WTC11 (cell line): ENCODE results near the gene KRT20. TPM values are rescaled to one million over a fixed set of nuclear protein-coding genes. Genes with fewer than 3 reads are reported as not detected.
A peak's percentile ranks its signal among the peaks of the same experiment; 100 is the strongest.

Experiments
- ATAC-seq: fragments of 200-7000 bp; cut with Tn5 transposase; 2 replicates; pipeline ENCODE4 v1.10.0; 2021; ENCODE audit warnings: mild to moderate bottlenecking, moderate library complexity
- CTCF ChIA-PET: fragments of 300-600 bp; sonication (Branson Sonifier 250); formaldehyde crosslinking; loops from one replicate; lab custom pipeline; 2021; ENCODE audit warnings: antibody characterized with exemption; lab: Charles Lee
- POLR2A ChIA-PET: fragments of 350-600 bp; sonication (Branson Sonifier 250); formaldehyde crosslinking; loops from one replicate; lab custom pipeline; 2021; ENCODE audit warnings: antibody characterized with exemption; lab: Charles Lee
- DNase-seq: peaks from one replicate; pipeline ENCODE4 v3.0.0; 2021; ENCODE audit warnings: low spot score
- H3K27ac Mint-ChIP-seq: 2 replicates; pipeline ENCODE4 v1.8.0; 2021; ENCODE audit warnings: mixed read lengths
- H3K27me3 Mint-ChIP-seq: 2 replicates; pipeline ENCODE4 v1.8.0; 2021; ENCODE audit warnings: low read depth, mild to moderate bottlenecking, moderate library complexity, mixed read lengths
- H3K36me3 Mint-ChIP-seq: 2 replicates; pipeline ENCODE4 v1.8.0; 2021; ENCODE audit warnings: mixed read lengths
- H3K4me1 Mint-ChIP-seq: 2 replicates; pipeline ENCODE4 v1.8.0; 2022; ENCODE audit warnings: mixed read lengths
- H3K4me3 Mint-ChIP-seq: 2 replicates; pipeline ENCODE4 v1.8.0; 2021; ENCODE audit warnings: mild to moderate bottlenecking, moderate library complexity, mixed read lengths
- H3K9me3 Mint-ChIP-seq: 2 replicates; pipeline ENCODE4 v1.8.0; 2021; ENCODE audit warnings: mixed read lengths
- CREB1 ChIP-seq: sonication (generic); formaldehyde crosslinking; IDR thresholded peaks from 2 replicates; pipeline ENCODE4 v1.8.0; 2023; ENCODE audit warnings: mild to moderate bottlenecking, missing genetic modification reagents
- CTCF ChIP-seq: fragments of 200-600 bp; IDR thresholded peaks from 2 replicates; pipeline ENCODE4 v1.8.0; 2022; ENCODE audit warnings: antibody characterized with exemption
- GABPB1 ChIP-seq: sonication (generic); formaldehyde crosslinking; IDR thresholded peaks from 2 replicates; pipeline ENCODE4 v1.8.1; 2023; ENCODE audit warnings: mild to moderate bottlenecking, missing genetic modification reagents
- JAZF1 ChIP-seq: fragments of 250-450 bp; sonication (Bioruptor Pico); IDR thresholded peaks from 2 replicates; pipeline ENCODE4 v1.9.0; 2021; ENCODE audit warnings: moderate library complexity, mild to moderate bottlenecking, inconsistent platforms
- MAX ChIP-seq: sonication (generic); formaldehyde crosslinking; IDR thresholded peaks from 2 replicates; pipeline ENCODE4 v1.8.0; 2022; ENCODE audit warnings: mild to moderate bottlenecking, missing genetic modification reagents
- NR3C1 ChIP-seq: sonication (generic); formaldehyde crosslinking; conservative IDR thresholded peaks from 2 replicates; pipeline ENCODE4 v1.8.1; 2023; ENCODE audit warnings: low read depth, mild to moderate bottlenecking, missing genetic modification reagents
- OVOL2 ChIP-seq: fragments of 250-450 bp; sonication (Bioruptor Pico); IDR thresholded peaks from 2 replicates; pipeline ENCODE4 v1.9.0; 2021; ENCODE audit warnings: mild to moderate bottlenecking, borderline replicate concordance
- RORB ChIP-seq: fragments of 250-450 bp; sonication (Bioruptor Pico); IDR thresholded peaks from 2 replicates; pipeline ENCODE4 v1.9.0; 2021; ENCODE audit warnings: mild to moderate bottlenecking
- TEAD4 ChIP-seq: sonication (generic); formaldehyde crosslinking; IDR thresholded peaks from 2 replicates; pipeline ENCODE4 v1.8.0; 2022; ENCODE audit warnings: mild to moderate bottlenecking, missing genetic modification reagents
- USF2 ChIP-seq: sonication (generic); formaldehyde crosslinking; IDR thresholded peaks from 2 replicates; pipeline ENCODE4 v1.8.1; 2023; ENCODE audit warnings: mild to moderate bottlenecking, missing genetic modification reagents, moderate library complexity
- ZMAT4 ChIP-seq: fragments of 250-450 bp; sonication (Bioruptor Pico); IDR thresholded peaks from 2 replicates; pipeline ENCODE4 v1.9.0; 2021; ENCODE audit warnings: mild to moderate bottlenecking
- ZNF121 ChIP-seq: sonication (generic); formaldehyde crosslinking; IDR thresholded peaks from 2 replicates; pipeline ENCODE4 v1.8.0; 2023; ENCODE audit warnings: missing genetic modification reagents
- ZNF425 ChIP-seq: fragments of 250-450 bp; sonication (Bioruptor Pico); conservative IDR thresholded peaks from 2 replicates; pipeline ENCODE4 v1.9.0; 2021; ENCODE audit warnings: mild to moderate bottlenecking
- total RNA-seq: library from RNA; stranded (reverse); gene quantifications from 3 replicates; pipeline ENCODE4 v1.2.3, GENCODE V29; 2021
- TF ChIP-seq, protein P1 (sequence below): sonication (generic); formaldehyde crosslinking; IDR thresholded peaks from 2 replicates; pipeline ENCODE4 v1.8.1; 2022; ENCODE audit warnings: mild to moderate bottlenecking, moderate library complexity, missing genetic modification reagents
- TF ChIP-seq, protein P2 (sequence below): sonication (generic); formaldehyde crosslinking; IDR thresholded peaks from 2 replicates; pipeline ENCODE4 v1.8.0; 2022; ENCODE audit warnings: mild to moderate bottlenecking, missing genetic modification reagents
- TF ChIP-seq, protein P3 (sequence below): sonication (generic); formaldehyde crosslinking; IDR thresholded peaks from 2 replicates; pipeline ENCODE4 v1.8.1; 2023; ENCODE audit warnings: mild to moderate bottlenecking, missing genetic modification reagents, borderline replicate concordance

The KRT20 gene
- total RNA-seq, 1 experiment from 2014 or later: 0.42 TPM

GRCh38 chr17:40902498-40902897 lies 17.5 kb upstream of the KRT20 start:
- Mint-ChIP-seq H3K36me3 (no peaks in the 10 kb centered on the region), H3K4me1 (peaks cover 12% of the 10 kb centered on the region), H3K27ac (no peak overlapping the region)
- no peak for DNase-seq
- no peak for TF ChIP-seq ZMAT4 (CRISPR knock-in tag)
- no peak for TF ChIP-seq ZNF121 (CRISPR knock-in tag)
- no peak for TF ChIP-seq OVOL2 (CRISPR knock-in tag)
- TF ChIP-seq, protein P1, sequence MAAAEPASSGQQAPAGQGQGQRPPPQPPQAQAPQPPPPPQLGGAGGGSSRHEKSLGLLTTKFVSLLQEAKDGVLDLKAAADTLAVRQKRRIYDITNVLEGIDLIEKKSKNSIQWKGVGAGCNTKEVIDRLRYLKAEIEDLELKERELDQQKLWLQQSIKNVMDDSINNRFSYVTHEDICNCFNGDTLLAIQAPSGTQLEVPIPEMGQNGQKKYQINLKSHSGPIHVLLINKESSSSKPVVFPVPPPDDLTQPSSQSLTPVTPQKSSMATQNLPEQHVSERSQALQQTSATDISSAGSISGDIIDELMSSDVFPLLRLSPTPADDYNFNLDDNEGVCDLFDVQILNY: no peak
- TF ChIP-seq TEAD4 (CRISPR knock-in tag): no peak
- TF ChIP-seq, all 79 proteins: peak for 0
- POLR2A ChIA-PET: no interaction called here
- no peak overlapping the region for H3K4me3 Mint-ChIP-seq
- CTCF ChIA-PET: interaction anchor here (1.0 to 1.2 kb wide), 2 partner anchors 39 to 287 kb away, joined by 3 read pairs; no protein-coding TSS in a partner anchor
- H3K27me3 Mint-ChIP-seq: no peaks in the 10 kb centered on the region
- no peak for ATAC-seq
- H3K9me3 Mint-ChIP-seq: no peaks in the 10 kb centered on the region

- no peaks in the 10 kb centered on the region for H3K27me3 Mint-ChIP-seq
- TF ChIP-seq MAX (no peak), GABPB1 (peak; percentile 79), CREB1 (no peak), CTCF (no peak)
- TF ChIP-seq, protein P2, sequence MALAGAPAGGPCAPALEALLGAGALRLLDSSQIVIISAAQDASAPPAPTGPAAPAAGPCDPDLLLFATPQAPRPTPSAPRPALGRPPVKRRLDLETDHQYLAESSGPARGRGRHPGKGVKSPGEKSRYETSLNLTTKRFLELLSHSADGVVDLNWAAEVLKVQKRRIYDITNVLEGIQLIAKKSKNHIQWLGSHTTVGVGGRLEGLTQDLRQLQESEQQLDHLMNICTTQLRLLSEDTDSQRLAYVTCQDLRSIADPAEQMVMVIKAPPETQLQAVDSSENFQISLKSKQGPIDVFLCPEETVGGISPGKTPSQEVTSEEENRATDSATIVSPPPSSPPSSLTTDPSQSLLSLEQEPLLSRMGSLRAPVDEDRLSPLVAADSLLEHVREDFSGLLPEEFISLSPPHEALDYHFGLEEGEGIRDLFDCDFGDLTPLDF (CRISPR knock-in tag): no peak
- TF ChIP-seq, protein P3, sequence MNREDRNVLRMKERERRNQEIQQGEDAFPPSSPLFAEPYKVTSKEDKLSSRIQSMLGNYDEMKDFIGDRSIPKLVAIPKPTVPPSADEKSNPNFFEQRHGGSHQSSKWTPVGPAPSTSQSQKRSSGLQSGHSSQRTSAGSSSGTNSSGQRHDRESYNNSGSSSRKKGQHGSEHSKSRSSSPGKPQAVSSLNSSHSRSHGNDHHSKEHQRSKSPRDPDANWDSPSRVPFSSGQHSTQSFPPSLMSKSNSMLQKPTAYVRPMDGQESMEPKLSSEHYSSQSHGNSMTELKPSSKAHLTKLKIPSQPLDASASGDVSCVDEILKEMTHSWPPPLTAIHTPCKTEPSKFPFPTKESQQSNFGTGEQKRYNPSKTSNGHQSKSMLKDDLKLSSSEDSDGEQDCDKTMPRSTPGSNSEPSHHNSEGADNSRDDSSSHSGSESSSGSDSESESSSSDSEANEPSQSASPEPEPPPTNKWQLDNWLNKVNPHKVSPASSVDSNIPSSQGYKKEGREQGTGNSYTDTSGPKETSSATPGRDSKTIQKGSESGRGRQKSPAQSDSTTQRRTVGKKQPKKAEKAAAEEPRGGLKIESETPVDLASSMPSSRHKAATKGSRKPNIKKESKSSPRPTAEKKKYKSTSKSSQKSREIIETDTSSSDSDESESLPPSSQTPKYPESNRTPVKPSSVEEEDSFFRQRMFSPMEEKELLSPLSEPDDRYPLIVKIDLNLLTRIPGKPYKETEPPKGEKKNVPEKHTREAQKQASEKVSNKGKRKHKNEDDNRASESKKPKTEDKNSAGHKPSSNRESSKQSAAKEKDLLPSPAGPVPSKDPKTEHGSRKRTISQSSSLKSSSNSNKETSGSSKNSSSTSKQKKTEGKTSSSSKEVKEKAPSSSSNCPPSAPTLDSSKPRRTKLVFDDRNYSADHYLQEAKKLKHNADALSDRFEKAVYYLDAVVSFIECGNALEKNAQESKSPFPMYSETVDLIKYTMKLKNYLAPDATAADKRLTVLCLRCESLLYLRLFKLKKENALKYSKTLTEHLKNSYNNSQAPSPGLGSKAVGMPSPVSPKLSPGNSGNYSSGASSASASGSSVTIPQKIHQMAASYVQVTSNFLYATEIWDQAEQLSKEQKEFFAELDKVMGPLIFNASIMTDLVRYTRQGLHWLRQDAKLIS: no peak
- ChIA-PET CTCF (interaction anchor here (1.0 to 1.4 kb wide), 3 partner anchors 39 to 287 kb away, joined by 3 to 6 read pairs (median 3); no protein-coding TSS in a partner anchor), POLR2A (no interaction called here)
- H3K4me1 Mint-ChIP-seq: peaks cover 12% of the 10 kb centered on the region
- DNase-seq (no peak), ATAC-seq (no peak)
- no peak overlapping the region for H3K27ac Mint-ChIP-seq
- H3K4me3 Mint-ChIP-seq: no peak overlapping the region
- H3K9me3 Mint-ChIP-seq: no peaks in the 10 kb centered on the region
- H3K36me3 Mint-ChIP-seq: no peaks in the 10 kb centered on the region
Measured at GRCh38 chr17:40901981-40902474, 17.0 kb upstream of the KRT20 start.

- Mint-ChIP-seq H3K27me3 (no peaks in the 10 kb centered on the region), H3K36me3 (no peaks in the 10 kb centered on the region), H3K27ac (no peak overlapping the region), H3K4me3 (no peak overlapping the region), H3K4me1 (peaks cover 12% of the 10 kb centered on the region), H3K9me3 (no peaks in the 10 kb centered on the region)
- no peak for DNase-seq
- ChIA-PET CTCF (interaction anchor here (1.1 to 1.4 kb wide), 2 partner anchors 38 to 648 kb away, joined by 4 to 6 read pairs; no protein-coding TSS in a partner anchor), POLR2A (interaction anchor here (0.6 kb wide), 1 partner anchor 672 kb away, joined by 3 read pairs; no protein-coding TSS in a partner anchor)
- ATAC-seq: no peak
- TF ChIP-seq JAZF1 (CRISPR knock-in tag): no peak
- TF ChIP-seq ZNF425: no peak
- TF ChIP-seq, protein P2 (CRISPR knock-in tag): no peak
- TF ChIP-seq USF2: no peak
- no peak for TF ChIP-seq RORB
- TF ChIP-seq NR3C1 (CRISPR knock-in tag): no peak
Measured at GRCh38 chr17:40900809-40901356, 15.8 kb upstream of the KRT20 start.
